Measurements from ENCODE around the gene GRK3. TPM values are rescaled to one million over a fixed set of nuclear protein-coding genes. Genes with fewer than 3 reads are reported as not detected.

GRK3 gene
- total and polyA plus RNA-seq, 4 experiments from 2014 or later: 0.11 to 3.2 (median 1.5) TPM

GRCh38 chr22:25638638-25639037 lies 74.2 kb downstream of the GRK3 start:
- intact Hi-C loops (cut with micrococcal nuclease): no loop called here
- Histone ChIP-seq H3K4me1 (ENCODE audit: insufficient read depth, low read length) (no peaks in the 10 kb centered on the region), H3K27ac (ENCODE audit: low read depth, low read length) (no peak overlapping the region), H3K9me3 (ENCODE audit: control insufficient read depth in 1 of 2, low read length in 2 of 2) (no peaks in the 10 kb centered on the region), H3K27me3 (ENCODE audit: insufficient read depth, low read length) (no peaks in the 10 kb centered on the region), H3K4me3 (ENCODE audit: low read length in 2 of 2) (no peak overlapping the region), H3K36me3 (ENCODE audit: insufficient read depth, low read length) (no peaks in the 10 kb centered on the region)
- no peak for DNase-seq
- CTCF ChIA-PET (ENCODE audit: partially characterized antibody): no interaction called here
- H3K4me3 Mint-ChIP-seq: no peak overlapping the region
- H3K27me3 Mint-ChIP-seq: peaks cover 1 to 6% of the 10 kb centered on the region in 2 donors
- peaks cover 4 to 17% of the 10 kb centered on the region in 2 donors for H3K36me3 Mint-ChIP-seq
- H3K4me1 Mint-ChIP-seq: no peaks in the 10 kb centered on the region
- POLR2A ChIA-PET (ENCODE audit: partially characterized antibody): no interaction called here
- peaks cover 0 to 17% (median 5%) of the 10 kb centered on the region in 8 donors for H3K9me3 Mint-ChIP-seq
- H3K27ac Mint-ChIP-seq: peak overlapping the region in 1 of 7 donors; percentile 14

- no peaks in the 10 kb centered on the region for H3K9me3 ChIP-seq (ENCODE audit: control insufficient read depth in 1 of 2, low read length in 2 of 2)
- peaks cover 0 to 1% of the 10 kb centered on the region in 2 donors for H3K27me3 Mint-ChIP-seq
- intact Hi-C loops (cut with micrococcal nuclease): no loop called here
- no peaks in the 10 kb centered on the region for H3K4me1 Mint-ChIP-seq
- H3K4me1 ChIP-seq (ENCODE audit: insufficient read depth, low read length): no peaks in the 10 kb centered on the region
- H3K27me3 ChIP-seq (ENCODE audit: insufficient read depth, low read length): no peaks in the 10 kb centered on the region
- DNase-seq: no peak
- peaks cover 4 to 17% of the 10 kb centered on the region in 2 donors for H3K36me3 Mint-ChIP-seq
- H3K4me3 ChIP-seq (ENCODE audit: low read length in 2 of 2): no peak overlapping the region
- no peak overlapping the region for H3K27ac ChIP-seq (ENCODE audit: low read depth, low read length)
- no peak overlapping the region for H3K4me3 Mint-ChIP-seq
- ChIA-PET CTCF (ENCODE audit: partially characterized antibody) (no interaction called here), POLR2A (ENCODE audit: partially characterized antibody) (no interaction called here)
- H3K36me3 ChIP-seq (ENCODE audit: insufficient read depth, low read length): no peaks in the 10 kb centered on the region
- no peak overlapping the region for H3K27ac Mint-ChIP-seq
- peaks cover 0 to 17% (median 5%) of the 10 kb centered on the region in 8 donors for H3K9me3 Mint-ChIP-seq
Observed at GRCh38 chr22:25641650-25642049, 77.2 kb downstream of the GRK3 start.

- peaks cover 0 to 1% of the 10 kb centered on the region in 2 donors for H3K27me3 Mint-ChIP-seq
- Histone ChIP-seq H3K9me3 (ENCODE audit: control insufficient read depth in 1 of 2, low read length in 2 of 2) (no peaks in the 10 kb centered on the region), H3K4me3 (ENCODE audit: low read length in 2 of 2) (no peak overlapping the region), H3K4me1 (ENCODE audit: insufficient read depth, low read length) (no peaks in the 10 kb centered on the region), H3K27me3 (ENCODE audit: insufficient read depth, low read length) (no peaks in the 10 kb centered on the region), H3K36me3 (ENCODE audit: insufficient read depth, low read length) (no peaks in the 10 kb centered on the region), H3K27ac (ENCODE audit: low read depth, low read length) (no peak overlapping the region)
- peaks cover 0 to 17% (median 5%) of the 10 kb centered on the region in 8 donors for H3K9me3 Mint-ChIP-seq
- intact Hi-C loops (cut with micrococcal nuclease): no loop called here
- CTCF ChIA-PET (ENCODE audit: partially characterized antibody): no interaction called here
- H3K36me3 Mint-ChIP-seq: peaks cover 2 to 17% of the 10 kb centered on the region in 2 donors
- DNase-seq: no peak
- no peaks in the 10 kb centered on the region for H3K4me1 Mint-ChIP-seq
- H3K4me3 Mint-ChIP-seq: no peak overlapping the region
- no peak overlapping the region for H3K27ac Mint-ChIP-seq
- POLR2A ChIA-PET (ENCODE audit: partially characterized antibody): no interaction called here
Observed at GRCh38 chr22:25643232-25644000, 78.9 kb downstream of the GRK3 start.

- Mint-ChIP-seq H3K9me3 (peaks cover 0 to 17% (median 2%) of the 10 kb centered on the region in 8 donors), H3K4me3 (no peak overlapping the region), H3K27me3 (peaks cover 0 to 1% of the 10 kb centered on the region in 2 donors), H3K36me3 (peaks cover 0 to 13% of the 10 kb centered on the region in 2 donors), H3K4me1 (no peaks in the 10 kb centered on the region), H3K27ac (no peak overlapping the region)
- H3K27ac ChIP-seq (ENCODE audit: low read depth, low read length): no peak overlapping the region
- no peaks in the 10 kb centered on the region for H3K27me3 ChIP-seq (ENCODE audit: insufficient read depth, low read length)
- H3K9me3 ChIP-seq (ENCODE audit: control insufficient read depth in 1 of 2, low read length in 2 of 2): no peaks in the 10 kb centered on the region
- no peaks in the 10 kb centered on the region for H3K36me3 ChIP-seq (ENCODE audit: insufficient read depth, low read length)
- ChIA-PET CTCF (ENCODE audit: partially characterized antibody) (no interaction called here), POLR2A (ENCODE audit: partially characterized antibody) (no interaction called here)
- no peak overlapping the region for H3K4me3 ChIP-seq (ENCODE audit: low read length in 2 of 2)
- DNase-seq: no peak
- no peaks in the 10 kb centered on the region for H3K4me1 ChIP-seq (ENCODE audit: insufficient read depth, low read length)
- intact Hi-C loops (cut with micrococcal nuclease): no loop called here
Observed at GRCh38 chr22:25644122-25644521, 79.6 kb downstream of the GRK3 start.

- H3K4me3 Mint-ChIP-seq: no peak overlapping the region
- no peaks in the 10 kb centered on the region for H3K9me3 ChIP-seq (ENCODE audit: control insufficient read depth in 1 of 2, low read length in 2 of 2)
- no peaks in the 10 kb centered on the region for H3K4me1 Mint-ChIP-seq
- intact Hi-C loops (cut with micrococcal nuclease): no loop called here
- CTCF ChIA-PET (ENCODE audit: partially characterized antibody): no interaction called here
- H3K27ac ChIP-seq (ENCODE audit: low read depth, low read length): no peak overlapping the region
- H3K36me3 Mint-ChIP-seq: peaks cover 0 to 13% of the 10 kb centered on the region in 2 donors
- H3K9me3 Mint-ChIP-seq: peaks cover 0 to 7% (median under 1%) of the 10 kb centered on the region in 8 donors
- H3K27me3 Mint-ChIP-seq: peaks cover 0 to 1% of the 10 kb centered on the region in 2 donors
- H3K36me3 ChIP-seq (ENCODE audit: insufficient read depth, low read length): no peaks in the 10 kb centered on the region
- POLR2A ChIA-PET (ENCODE audit: partially characterized antibody): no interaction called here
- H3K4me1 ChIP-seq (ENCODE audit: insufficient read depth, low read length): no peaks in the 10 kb centered on the region
- H3K27ac Mint-ChIP-seq: no peak overlapping the region
- H3K4me3 ChIP-seq (ENCODE audit: low read length in 2 of 2): no peak overlapping the region
- no peaks in the 10 kb centered on the region for H3K27me3 ChIP-seq (ENCODE audit: insufficient read depth, low read length)
- no peak for DNase-seq
Observed at GRCh38 chr22:25645266-25645665, 80.8 kb downstream of the GRK3 start.

- Histone ChIP-seq H3K9me3 (ENCODE audit: control insufficient read depth in 1 of 2, low read length in 2 of 2) (no peaks in the 10 kb centered on the region), H3K4me1 (ENCODE audit: insufficient read depth, low read length) (no peaks in the 10 kb centered on the region), H3K27me3 (ENCODE audit: insufficient read depth, low read length) (no peaks in the 10 kb centered on the region), H3K36me3 (ENCODE audit: insufficient read depth, low read length) (no peaks in the 10 kb centered on the region), H3K4me3 (ENCODE audit: low read length in 2 of 2) (no peak overlapping the region), H3K27ac (ENCODE audit: low read depth, low read length) (no peak overlapping the region)
- peaks cover 0 to 1% of the 10 kb centered on the region in 2 donors for H3K27me3 Mint-ChIP-seq
- no peak overlapping the region for H3K4me3 Mint-ChIP-seq
- no peak overlapping the region for H3K27ac Mint-ChIP-seq
- no peak for DNase-seq
- intact Hi-C loops (cut with micrococcal nuclease): no loop called here
- ChIA-PET POLR2A (ENCODE audit: partially characterized antibody) (no interaction called here), CTCF (ENCODE audit: partially characterized antibody) (no interaction called here)
- H3K9me3 Mint-ChIP-seq: peaks cover 0 to 3% (median 0%) of the 10 kb centered on the region in 8 donors
- peaks cover 0 to 13% of the 10 kb centered on the region in 2 donors for H3K36me3 Mint-ChIP-seq
- no peaks in the 10 kb centered on the region for H3K4me1 Mint-ChIP-seq
Observed at GRCh38 chr22:25645964-25646363, 81.5 kb downstream of the GRK3 start.

- Mint-ChIP-seq H3K4me3 (no peak overlapping the region), H3K4me1 (no peaks in the 10 kb centered on the region), H3K36me3 (no peaks in the 10 kb centered on the region), H3K9me3 (no peaks in the 10 kb centered on the region), H3K27me3 (no peaks in the 10 kb centered on the region), H3K27ac (no peak overlapping the region)
- H3K9me3 ChIP-seq (ENCODE audit: control insufficient read depth in 1 of 2, low read length in 2 of 2): no peaks in the 10 kb centered on the region
- H3K4me1 ChIP-seq (ENCODE audit: insufficient read depth, low read length): no peaks in the 10 kb centered on the region
- POLR2A ChIA-PET (ENCODE audit: partially characterized antibody): no interaction called here
- DNase-seq: no peak
- CTCF ChIA-PET (ENCODE audit: partially characterized antibody): no interaction called here
- no peaks in the 10 kb centered on the region for H3K27me3 ChIP-seq (ENCODE audit: insufficient read depth, low read length)
- no peak overlapping the region for H3K4me3 ChIP-seq (ENCODE audit: low read length in 2 of 2)
- intact Hi-C loops (cut with micrococcal nuclease): no loop called here
- no peaks in the 10 kb centered on the region for H3K36me3 ChIP-seq (ENCODE audit: insufficient read depth, low read length)
- no peak overlapping the region for H3K27ac ChIP-seq (ENCODE audit: low read depth, low read length)
Observed at GRCh38 chr22:25650833-25651232, 86.4 kb downstream of the GRK3 start.
